NT2/D1 (cell line): ENCODE results near the gene CNPY1.

Experiments
- SUZ12 ChIP-seq: IDR thresholded peaks from 2 replicates; pipeline ENCODE4 v1.6.1; 2011; ENCODE audit not compliant: insufficient read length, insufficient read depth; ENCODE audit errors: extremely low read depth
- YY1 ChIP-seq: IDR thresholded peaks from 2 replicates; pipeline ENCODE4 v1.6.1; 2011; ENCODE audit not compliant: insufficient read length, insufficient read depth

DNA sequence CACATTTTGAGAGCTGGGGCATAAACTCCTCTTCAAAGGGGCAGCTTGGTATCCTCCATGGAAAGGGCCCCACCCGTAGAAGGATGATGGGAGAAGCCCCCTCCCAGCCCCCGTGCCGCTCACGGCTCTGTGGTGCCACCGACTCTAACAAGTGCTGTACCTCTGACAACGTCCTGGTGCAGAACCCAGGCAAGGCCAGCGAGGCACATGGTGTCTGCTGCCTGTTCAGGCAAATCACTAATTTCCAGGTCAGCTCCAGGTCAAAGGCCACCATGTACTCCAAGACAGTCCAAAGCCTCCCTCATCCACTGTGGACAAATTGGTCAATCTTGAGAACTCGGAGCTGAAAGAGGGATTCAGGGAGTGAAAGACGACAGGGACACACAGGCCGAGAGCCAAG lies 11.4 kb upstream of the CNPY1 start:
- TF ChIP-seq YY1 (no peak), SUZ12 (no peak)
